ENCODE data around the gene WDFY4. TPM values are rescaled to one million over a fixed set of nuclear protein-coding genes. Genes with fewer than 3 reads are reported as not detected.

Gene WDFY4
- total RNA-seq, 4 donors from 2014 or later, result 0.60 to 20.6 (median 5.1) TPM

- Histone ChIP-seq H3K4me1 (no peaks in the 10 kb centered on the region), H3K27me3 (no peaks in the 10 kb centered on the region), H3K4me3 (no peak overlapping the region), H3K9me3 (no peaks in the 10 kb centered on the region), H3K36me3 (no peaks in the 10 kb centered on the region), H3K27ac (no peak overlapping the region)
- intact Hi-C loops (cut with DNase I; ENCODE audit: low total_unique reads) (no loop called here), in situ Hi-C loops (cut with MboI; ENCODE audit: low pct_ligation_motif_present in 1 of 4, low pct_unique_long_range_greater_than_20kb in 1 of 4, low sequenced_read_pairs in 3 of 4) (no loop called here)
- DNase-seq, result no peak
- TF ChIP-seq EP300 (IDR thresholded peaks at IDR 0.05; ENCODE audit: low read depth) (no peak), POLR2A (IDR thresholded peaks at IDR 0.05) (no peak), POLR2AphosphoS5 (IDR thresholded peaks at IDR 0.05) (no peak)
- TF ChIP-seq, protein P1, sequence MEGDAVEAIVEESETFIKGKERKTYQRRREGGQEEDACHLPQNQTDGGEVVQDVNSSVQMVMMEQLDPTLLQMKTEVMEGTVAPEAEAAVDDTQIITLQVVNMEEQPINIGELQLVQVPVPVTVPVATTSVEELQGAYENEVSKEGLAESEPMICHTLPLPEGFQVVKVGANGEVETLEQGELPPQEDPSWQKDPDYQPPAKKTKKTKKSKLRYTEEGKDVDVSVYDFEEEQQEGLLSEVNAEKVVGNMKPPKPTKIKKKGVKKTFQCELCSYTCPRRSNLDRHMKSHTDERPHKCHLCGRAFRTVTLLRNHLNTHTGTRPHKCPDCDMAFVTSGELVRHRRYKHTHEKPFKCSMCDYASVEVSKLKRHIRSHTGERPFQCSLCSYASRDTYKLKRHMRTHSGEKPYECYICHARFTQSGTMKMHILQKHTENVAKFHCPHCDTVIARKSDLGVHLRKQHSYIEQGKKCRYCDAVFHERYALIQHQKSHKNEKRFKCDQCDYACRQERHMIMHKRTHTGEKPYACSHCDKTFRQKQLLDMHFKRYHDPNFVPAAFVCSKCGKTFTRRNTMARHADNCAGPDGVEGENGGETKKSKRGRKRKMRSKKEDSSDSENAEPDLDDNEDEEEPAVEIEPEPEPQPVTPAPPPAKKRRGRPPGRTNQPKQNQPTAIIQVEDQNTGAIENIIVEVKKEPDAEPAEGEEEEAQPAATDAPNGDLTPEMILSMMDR (IDR thresholded peaks at IDR 0.05), result no peak
- 49 to 55% methylated on average over 3 of the region's 3 CpGs for WGBS, 2 donors (ENCODE audit: low coverage in 1 of 2)
Measured at GRCh38 chr10:48758411-48758810, 73.7 kb downstream of the WDFY4 start.

GRCh38 chr10:48759113-48759901, 74.6 kb downstream of the WDFY4 start:
- Histone ChIP-seq H3K36me3 (no peaks in the 10 kb centered on the region), H3K4me3 (no peak overlapping the region), H3K27ac (no peak overlapping the region), H3K27me3 (no peaks in the 10 kb centered on the region), H3K4me1 (no peaks in the 10 kb centered on the region), H3K9me3 (no peaks in the 10 kb centered on the region)
- in situ Hi-C loops (cut with MboI; ENCODE audit: low pct_ligation_motif_present in 1 of 4, low pct_unique_long_range_greater_than_20kb in 1 of 4, low sequenced_read_pairs in 3 of 4) (no loop called here), intact Hi-C loops (cut with DNase I; ENCODE audit: low total_unique reads) (no loop called here)
- no peak for DNase-seq
- WGBS, 2 donors (ENCODE audit: low coverage in 1 of 2), result 70 to 80% methylated on average over 2 to 4 of the region's 4 CpGs
- TF ChIP-seq EP300 (IDR thresholded peaks at IDR 0.05; ENCODE audit: low read depth) (no peak), POLR2AphosphoS5 (IDR thresholded peaks at IDR 0.05) (no peak), POLR2A (IDR thresholded peaks at IDR 0.05) (no peak)
- TF ChIP-seq, protein P1 (IDR thresholded peaks at IDR 0.05), result no peak

- intact Hi-C loops (cut with DNase I; ENCODE audit: low total_unique reads) (no loop called here), in situ Hi-C loops (cut with MboI; ENCODE audit: low pct_ligation_motif_present in 1 of 4, low pct_unique_long_range_greater_than_20kb in 1 of 4, low sequenced_read_pairs in 3 of 4) (no loop called here)
- Histone ChIP-seq H3K4me1 (no peaks in the 10 kb centered on the region), H3K27me3 (no peaks in the 10 kb centered on the region), H3K36me3 (no peaks in the 10 kb centered on the region), H3K9me3 (no peaks in the 10 kb centered on the region), H3K4me3 (no peak overlapping the region), H3K27ac (no peak overlapping the region)
- TF ChIP-seq POLR2AphosphoS5 (IDR thresholded peaks at IDR 0.05) (no peak), POLR2A (IDR thresholded peaks at IDR 0.05) (no peak), EP300 (IDR thresholded peaks at IDR 0.05; ENCODE audit: low read depth) (no peak)
- WGBS, 2 donors (ENCODE audit: low coverage in 1 of 2), result 68 to 72% methylated on average over 3 to 5 of the region's 5 CpGs
- DNase-seq, result no peak
Measured at GRCh38 chr10:48760983-48761382, 76.3 kb downstream of the WDFY4 start.

DNA sequence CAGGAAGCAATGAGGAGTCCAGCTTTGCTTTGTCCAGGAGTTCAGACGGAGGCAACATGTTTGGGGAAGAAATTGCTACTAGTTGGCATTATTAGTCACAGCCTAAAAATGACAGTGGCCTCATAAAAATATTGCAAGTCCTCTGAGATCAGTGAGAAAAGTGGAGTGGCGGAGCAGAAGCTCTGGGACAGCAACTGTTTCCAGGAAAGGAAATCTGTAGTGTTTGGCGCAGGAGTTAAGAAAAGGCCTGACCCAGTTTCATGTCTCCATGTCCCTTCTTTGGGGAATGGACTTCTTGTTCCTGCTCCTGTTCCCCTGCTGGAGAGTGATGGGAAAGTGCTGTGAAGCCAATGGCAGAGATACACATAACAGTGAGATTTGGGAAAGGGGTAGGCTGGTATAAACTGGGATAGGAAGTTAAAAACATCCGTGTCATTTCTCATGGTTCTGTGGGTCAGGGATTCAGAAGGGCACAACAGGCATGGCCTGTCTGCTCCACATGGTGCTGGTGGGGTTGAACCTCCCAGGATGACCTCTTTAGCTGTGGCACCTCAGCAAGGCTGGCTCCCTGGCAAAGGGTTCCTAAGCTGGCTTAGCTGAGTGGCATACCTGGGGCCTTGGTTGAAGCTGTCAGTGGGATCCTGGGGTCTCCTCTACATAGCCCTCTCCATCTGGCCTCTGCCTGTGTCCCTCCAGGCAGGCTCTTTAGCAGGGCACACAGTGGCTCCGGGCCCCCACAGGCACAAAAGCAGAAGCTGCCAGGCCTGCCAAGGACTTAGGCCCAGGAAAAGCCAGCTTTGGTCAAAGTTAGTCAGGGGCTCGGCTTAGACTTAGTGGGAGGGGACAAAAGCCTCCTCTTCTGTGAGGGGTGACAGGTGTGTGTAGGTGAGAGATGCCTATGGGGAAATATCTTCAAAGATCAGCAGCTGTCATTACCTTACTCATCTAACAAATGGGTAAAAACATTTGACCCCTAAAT, 77.7 kb downstream of the WDFY4 start:
- no peaks in the 10 kb centered on the region for H3K4me1 ChIP-seq
- no peak for DNase-seq
- in situ Hi-C loops (cut with MboI; ENCODE audit: low pct_ligation_motif_present in 1 of 4, low pct_unique_long_range_greater_than_20kb in 1 of 4, low sequenced_read_pairs in 3 of 4), result no loop called here
- H3K27me3 ChIP-seq, result no peaks in the 10 kb centered on the region
- no peaks in the 10 kb centered on the region for H3K36me3 ChIP-seq
- intact Hi-C loops (cut with DNase I; ENCODE audit: low total_unique reads), result no loop called here
- no peaks in the 10 kb centered on the region for H3K9me3 ChIP-seq
- no peak overlapping the region for H3K4me3 ChIP-seq
- no peak overlapping the region for H3K27ac ChIP-seq
- TF ChIP-seq EP300 (IDR thresholded peaks at IDR 0.05; ENCODE audit: low read depth) (no peak), POLR2AphosphoS5 (IDR thresholded peaks at IDR 0.05) (no peak), POLR2A (IDR thresholded peaks at IDR 0.05) (no peak)
- WGBS, 2 donors (ENCODE audit: low coverage in 1 of 2), result 87 to 100% methylated on average over 1 to 6 of the region's 6 CpGs
